AG04450 (cell line): Measurements from ENCODE around the gene LDB2. TPM values are rescaled to one million over a fixed set of nuclear protein-coding genes. Genes with fewer than 3 reads are reported as not detected.

Experiments
- CTCF ChIA-PET: fragments of 300-600, 350-600 bp; formaldehyde crosslinking; extraction: SDS; loops from one replicate; lab custom pipeline; 2022; ENCODE audit warnings: antibody characterized with exemption, inconsistent platforms; lab: Charles Lee
- POLR2A ChIA-PET: fragments of 350-600 bp; formaldehyde crosslinking; extraction: SDS; loops from one replicate; lab custom pipeline; 2021; ENCODE audit warnings: antibody characterized with exemption, inconsistent platforms; lab: Yijun Ruan, JAX
- DNase-seq: peaks from one replicate; pipeline ENCODE4 v3.0.0-alpha.2; 2011; ENCODE audit warnings: low read depth, low spot score
- H3K27ac ChIP-seq: one replicate; pipeline ENCODE4 v1.5.1; 2012; ENCODE audit warnings: low read depth, low read length, control low read depth
- H3K27me3 ChIP-seq: one replicate; pipeline ENCODE4 v1.6.0; 2012; ENCODE audit warnings: low read length; ENCODE audit not compliant: control insufficient read depth, insufficient read depth
- H3K4me3 ChIP-seq: 2 replicates; pipeline ENCODE4 v1.5.1; 2011; ENCODE audit warnings: mild to moderate bottlenecking, low read depth, low read length, control low read depth
- H3K9me3 ChIP-seq: 2 replicates; pipeline ENCODE4 v1.5.1; 2012; ENCODE audit warnings: low read length; ENCODE audit not compliant: control insufficient read depth, insufficient read depth
- polyA plus RNA-seq: library from polyadenylated mRNA; depleted of rRNA; stranded (reverse); fragments of >200 nt; gene quantifications from 2 replicates; pipeline ENCODE4 v1.2.3, GENCODE V29; 2011
- TF ChIP-seq, protein P1 (sequence below): IDR thresholded peaks from 2 replicates; pipeline ENCODE4 v1.5.1; 2011; ENCODE audit warnings: low read depth, low read length, control low read depth, inconsistent platforms

The LDB2 gene
- polyA plus RNA-seq, 1 experiment = 180 TPM

DNA sequence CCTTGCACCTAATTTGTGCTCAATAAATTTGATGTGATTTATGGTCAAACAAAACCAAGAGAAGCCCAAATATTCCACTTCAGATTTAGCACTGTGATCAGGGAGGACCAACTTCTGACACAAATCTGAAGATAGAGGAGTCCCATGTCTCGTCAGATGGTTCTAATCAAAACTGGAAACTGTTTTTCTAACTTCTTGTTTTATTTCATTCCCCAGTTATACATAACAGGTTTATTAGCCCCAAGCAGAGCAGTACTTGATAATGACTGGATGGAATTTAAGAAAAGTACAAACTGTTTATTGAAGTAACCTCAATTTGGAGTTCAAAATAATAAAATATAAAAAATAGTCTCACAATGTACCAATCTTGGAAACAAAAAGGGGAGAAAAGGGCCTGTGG is 310.3 kb downstream of the LDB2 start:
- Histone ChIP-seq H3K9me3 (no peaks in the 10 kb centered on the region), H3K27ac (no peak overlapping the region), H3K4me3 (no peak overlapping the region), H3K27me3 (no peaks in the 10 kb centered on the region)
- POLR2A ChIA-PET = no interaction called here
- CTCF ChIA-PET = no interaction called here
- DNase-seq = no peak
- TF ChIP-seq, protein P1, sequence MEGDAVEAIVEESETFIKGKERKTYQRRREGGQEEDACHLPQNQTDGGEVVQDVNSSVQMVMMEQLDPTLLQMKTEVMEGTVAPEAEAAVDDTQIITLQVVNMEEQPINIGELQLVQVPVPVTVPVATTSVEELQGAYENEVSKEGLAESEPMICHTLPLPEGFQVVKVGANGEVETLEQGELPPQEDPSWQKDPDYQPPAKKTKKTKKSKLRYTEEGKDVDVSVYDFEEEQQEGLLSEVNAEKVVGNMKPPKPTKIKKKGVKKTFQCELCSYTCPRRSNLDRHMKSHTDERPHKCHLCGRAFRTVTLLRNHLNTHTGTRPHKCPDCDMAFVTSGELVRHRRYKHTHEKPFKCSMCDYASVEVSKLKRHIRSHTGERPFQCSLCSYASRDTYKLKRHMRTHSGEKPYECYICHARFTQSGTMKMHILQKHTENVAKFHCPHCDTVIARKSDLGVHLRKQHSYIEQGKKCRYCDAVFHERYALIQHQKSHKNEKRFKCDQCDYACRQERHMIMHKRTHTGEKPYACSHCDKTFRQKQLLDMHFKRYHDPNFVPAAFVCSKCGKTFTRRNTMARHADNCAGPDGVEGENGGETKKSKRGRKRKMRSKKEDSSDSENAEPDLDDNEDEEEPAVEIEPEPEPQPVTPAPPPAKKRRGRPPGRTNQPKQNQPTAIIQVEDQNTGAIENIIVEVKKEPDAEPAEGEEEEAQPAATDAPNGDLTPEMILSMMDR = no peak

DNA sequence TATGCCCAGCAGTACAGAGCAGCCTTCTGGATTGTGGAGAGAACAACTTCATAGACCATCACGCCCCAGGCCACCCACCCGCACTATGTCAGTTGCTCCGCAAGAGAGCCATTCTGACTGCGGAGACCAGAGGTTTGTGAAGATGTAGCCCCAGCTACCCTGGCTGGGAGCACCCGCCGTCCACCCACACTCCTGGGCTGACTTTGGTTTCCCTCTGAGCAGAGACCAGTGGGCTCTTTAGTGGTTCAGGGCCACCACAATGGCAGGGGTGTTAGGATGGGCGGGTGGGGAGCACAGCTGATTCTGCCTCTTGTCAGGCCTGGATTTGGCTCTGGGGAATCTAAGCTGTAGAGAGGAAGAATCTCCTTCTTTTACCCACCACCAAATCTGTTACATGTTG is 313.4 kb downstream of the LDB2 start:
- ChIA-PET POLR2A (interaction anchor here (0.5 kb wide), 1 partner anchor 79 kb away, joined by 14 read pairs; no protein-coding TSS in a partner anchor), CTCF (no interaction called here)
- Histone ChIP-seq H3K27ac (no peak overlapping the region), H3K4me3 (no peak overlapping the region), H3K9me3 (no peaks in the 10 kb centered on the region), H3K27me3 (no peaks in the 10 kb centered on the region)
- no peak for DNase-seq
- TF ChIP-seq, protein P1 = no peak

DNA sequence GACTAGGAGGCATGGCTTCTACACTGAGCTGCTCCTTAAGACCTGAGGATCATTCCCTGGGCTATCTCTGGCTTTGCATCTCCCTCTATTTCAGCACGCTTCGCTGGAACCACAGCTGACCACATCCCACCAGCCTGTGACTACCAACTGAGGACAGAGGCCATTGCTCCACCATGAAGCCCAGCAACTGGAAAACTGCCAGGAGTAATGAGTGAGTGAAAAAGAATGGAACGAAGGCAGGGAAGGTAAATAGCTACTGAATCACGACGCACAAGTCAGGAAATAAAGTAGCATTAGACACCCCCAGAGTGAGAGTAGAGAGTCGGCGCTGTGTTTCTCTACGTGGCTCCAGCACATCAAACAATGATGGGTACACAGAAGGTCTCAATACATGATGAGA is 314.7 kb downstream of the LDB2 start:
- CTCF ChIA-PET = no interaction called here
- Histone ChIP-seq H3K27ac (no peak overlapping the region), H3K4me3 (no peak overlapping the region), H3K27me3 (no peaks in the 10 kb centered on the region), H3K9me3 (no peaks in the 10 kb centered on the region)
- TF ChIP-seq, protein P1 = no peak
- no peak for DNase-seq
- POLR2A ChIA-PET = no interaction called here

DNA sequence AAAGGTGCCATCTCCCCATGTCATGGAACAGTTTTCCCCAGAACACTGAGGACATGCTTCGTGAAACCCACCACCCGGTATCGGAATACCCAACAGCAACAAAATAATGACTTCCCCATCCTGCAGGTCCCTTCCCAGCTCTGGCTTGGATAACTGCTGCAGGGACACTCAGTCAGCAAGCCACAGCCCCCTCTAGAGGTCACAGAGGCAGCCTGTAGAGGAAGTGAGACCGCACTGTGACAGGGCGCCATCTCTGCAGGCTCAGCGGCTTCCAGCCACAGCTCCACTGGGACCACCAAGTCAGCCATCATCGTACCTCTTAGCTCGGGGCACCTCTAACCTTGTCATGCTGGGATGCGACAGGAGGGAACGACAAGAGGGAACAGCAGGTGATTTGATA is 315.9 kb downstream of the LDB2 start:
- TF ChIP-seq, protein P1 = peak; percentile 20; the same call in 1 of the 2 replicates
- Histone ChIP-seq H3K4me3 (no peak overlapping the region), H3K27me3 (no peaks in the 10 kb centered on the region), H3K9me3 (no peaks in the 10 kb centered on the region), H3K27ac (no peak overlapping the region)
- ChIA-PET POLR2A (interaction anchor here (0.6 kb wide), 1 partner anchor 154 kb away, joined by 3 read pairs; no protein-coding TSS in a partner anchor), CTCF (no interaction called here)
- DNase-seq = no peak

DNA sequence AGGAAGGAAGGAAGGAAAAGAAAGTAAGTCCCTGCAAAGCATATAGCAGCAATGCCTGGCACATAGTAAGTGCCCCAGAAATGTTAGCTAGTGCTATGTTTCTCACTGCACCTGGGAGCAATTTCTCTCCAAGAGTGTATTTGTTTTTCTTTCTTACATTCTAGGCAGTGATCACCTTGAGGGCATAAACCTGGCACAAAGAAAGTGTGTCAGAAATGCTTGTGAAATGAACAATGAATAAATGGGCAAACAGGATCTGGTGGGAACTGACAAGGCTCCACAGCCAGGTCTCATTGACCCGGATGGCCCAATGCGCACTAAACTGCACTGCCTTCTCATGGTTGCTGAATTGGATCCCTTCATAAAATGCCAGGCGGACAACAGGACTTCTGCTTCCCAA is 316.4 kb downstream of the LDB2 start:
- no peak overlapping the region for H3K27ac ChIP-seq
- POLR2A ChIA-PET = interaction anchor here (0.6 kb wide), 1 partner anchor 154 kb away, joined by 3 read pairs; no protein-coding TSS in a partner anchor
- TF ChIP-seq, protein P1 = no peak
- H3K27me3 ChIP-seq = no peaks in the 10 kb centered on the region
- no peak overlapping the region for H3K4me3 ChIP-seq
- CTCF ChIA-PET = no interaction called here
- no peak for DNase-seq
- no peaks in the 10 kb centered on the region for H3K9me3 ChIP-seq
